ENCODE measurements around the gene AMER2. TPM values are rescaled to one million over a fixed set of nuclear protein-coding genes. Genes with fewer than 3 reads are reported as not detected.

The AMER2 gene
- total and polyA plus RNA-seq, 2 donors = 0.01 to 1.3 TPM

DNA sequence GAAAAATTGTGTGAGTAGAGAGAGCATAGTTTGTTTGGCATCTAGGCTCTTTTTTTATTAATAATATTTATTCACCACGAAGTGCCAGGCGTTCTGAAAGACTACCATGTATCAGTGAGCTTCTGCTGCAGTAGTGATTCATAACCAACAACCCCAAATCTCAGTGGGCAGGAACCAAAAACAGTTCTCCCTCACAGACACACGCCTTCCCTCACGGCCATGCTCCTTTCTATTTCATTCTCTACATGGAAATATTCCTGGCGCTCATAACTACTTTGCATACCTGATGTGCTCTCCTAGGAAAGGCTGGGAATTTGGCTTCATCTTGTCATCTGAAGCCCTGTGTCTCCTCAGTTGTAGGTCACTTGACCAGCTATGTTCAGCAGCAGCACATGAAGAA, 26.6 kb upstream of the AMER2 start:
- 80% methylated on average over 5 of the region's 5 CpGs for WGBS
- H3K36me3 ChIP-seq (ENCODE audit: insufficient read depth) = no peaks in the 10 kb centered on the region
- H3K4me3 ChIP-seq (ENCODE audit: low read depth, low read length) = no peak overlapping the region
- H3K27ac ChIP-seq (ENCODE audit: low read depth) = no peak overlapping the region
- H3K4me1 ChIP-seq (ENCODE audit: insufficient read depth) = no peaks in the 10 kb centered on the region
- DNase-seq (ENCODE audit: extremely low spot score) = no peak

DNA sequence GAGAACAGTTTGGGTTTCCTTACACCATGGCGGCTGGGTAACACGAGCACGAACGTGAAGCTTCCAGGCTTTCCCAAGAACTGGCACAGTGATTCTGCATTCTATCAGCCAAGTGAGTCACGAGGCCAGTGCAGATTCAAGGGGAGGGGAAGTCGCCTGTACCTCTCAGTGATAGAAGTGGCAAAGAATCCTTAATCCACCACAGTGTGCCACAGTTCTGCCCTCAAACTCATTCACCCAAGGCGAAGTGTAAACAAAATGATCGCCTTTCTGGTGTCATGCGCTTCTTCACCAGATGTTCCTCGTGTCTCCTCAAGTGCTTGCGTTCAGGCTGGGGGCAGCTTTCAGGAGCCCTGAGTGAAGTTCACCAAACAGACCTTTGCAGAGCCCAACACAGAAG, 24.9 kb upstream of the AMER2 start:
- 81% methylated on average over 11 of the region's 11 CpGs for whole genome bisulfite sequencing
- no peak overlapping the region for H3K27ac ChIP-seq (ENCODE audit: low read depth)
- no peak for DNase-seq (ENCODE audit: extremely low spot score)
- no peaks in the 10 kb centered on the region for H3K4me1 ChIP-seq (ENCODE audit: insufficient read depth)
- no peaks in the 10 kb centered on the region for H3K36me3 ChIP-seq (ENCODE audit: insufficient read depth)
- no peak overlapping the region for H3K4me3 ChIP-seq (ENCODE audit: low read depth, low read length)

DNA sequence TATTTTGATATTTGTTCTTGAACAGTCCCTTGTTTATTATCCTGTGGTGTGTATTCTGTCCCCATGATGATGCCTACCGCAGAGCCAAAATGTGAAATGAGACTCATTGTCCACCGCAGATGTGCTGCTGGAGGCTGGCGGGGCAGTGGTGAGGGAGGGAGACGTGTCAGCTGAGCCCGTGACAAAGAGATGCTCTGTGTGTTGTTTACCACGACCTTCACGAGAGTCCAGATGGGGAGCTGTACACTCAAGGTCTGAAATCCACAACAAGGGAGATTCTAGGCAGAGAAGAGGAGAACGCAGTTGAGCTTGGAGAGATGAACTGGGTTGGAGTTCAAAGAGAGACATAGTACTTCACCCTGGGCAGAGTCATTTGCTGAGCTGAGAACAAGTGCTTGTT, 20.8 kb upstream of the AMER2 start:
- no peaks in the 10 kb centered on the region for H3K36me3 ChIP-seq (ENCODE audit: insufficient read depth)
- no peak overlapping the region for H3K27ac ChIP-seq (ENCODE audit: low read depth)
- H3K4me3 ChIP-seq (ENCODE audit: low read depth, low read length) = no peak overlapping the region
- H3K4me1 ChIP-seq (ENCODE audit: insufficient read depth) = no peaks in the 10 kb centered on the region
- DNase-seq (ENCODE audit: extremely low spot score) = no peak
- WGBS = 74% methylated on average over 8 of the region's 8 CpGs

DNA sequence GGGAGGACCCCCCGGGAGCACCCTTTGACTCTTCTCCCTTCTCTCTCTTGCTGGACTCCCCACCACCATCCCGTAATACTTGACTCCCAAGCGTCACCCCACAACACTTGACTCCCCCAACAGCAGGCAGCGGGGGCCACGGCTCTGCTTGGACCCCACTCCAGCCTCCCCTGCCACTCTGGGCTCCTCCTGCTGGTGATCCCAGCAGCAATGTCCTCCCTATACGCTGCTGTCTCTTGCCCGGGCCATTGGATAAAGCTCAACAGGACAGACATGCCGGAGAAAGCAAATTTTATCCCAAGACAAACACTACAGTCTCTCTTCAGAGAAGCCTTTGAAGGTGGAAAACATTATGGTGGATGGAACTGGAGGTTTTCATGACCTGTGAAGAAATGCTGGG, 20.4 kb upstream of the AMER2 start:
- no peak for DNase-seq (ENCODE audit: extremely low spot score)
- no peak overlapping the region for H3K4me3 ChIP-seq (ENCODE audit: low read depth, low read length)
- WGBS = 89% methylated on average over 8 of the region's 8 CpGs

DNA sequence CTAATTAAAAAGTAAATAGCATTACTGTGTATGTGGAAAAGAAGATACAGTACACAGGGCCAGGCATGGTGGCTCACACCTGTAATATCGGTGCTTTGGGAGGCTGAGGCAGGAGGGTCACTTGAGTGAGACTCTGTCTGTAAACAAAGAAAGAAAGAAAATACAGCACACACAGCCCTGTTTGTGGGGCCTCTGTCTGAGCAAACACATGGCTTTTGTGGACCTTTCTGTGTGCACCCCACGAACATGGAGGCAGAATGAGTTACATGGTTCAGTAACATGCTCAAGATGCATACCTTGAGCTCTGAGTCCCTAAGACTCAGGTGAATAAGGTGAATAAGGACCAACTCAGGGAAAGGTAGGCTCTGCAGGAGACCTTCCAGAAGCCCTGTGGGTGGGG, 20.0 kb upstream of the AMER2 start:
- WGBS = 83% methylated on average over 2 of the region's 2 CpGs
- Histone ChIP-seq H3K4me3 (ENCODE audit: low read depth, low read length) (no peak overlapping the region), H3K4me1 (ENCODE audit: insufficient read depth) (no peaks in the 10 kb centered on the region), H3K36me3 (ENCODE audit: insufficient read depth) (no peaks in the 10 kb centered on the region), H3K27ac (ENCODE audit: low read depth) (no peak overlapping the region)
- no peak for DNase-seq (ENCODE audit: extremely low spot score)

More for the DNA sequence above, 20.4 kb upstream of the AMER2 start:
- Histone ChIP-seq H3K27ac (ENCODE audit: low read depth) (no peak overlapping the region), H3K4me1 (ENCODE audit: insufficient read depth) (no peaks in the 10 kb centered on the region), H3K36me3 (ENCODE audit: insufficient read depth) (no peaks in the 10 kb centered on the region)

DNA sequence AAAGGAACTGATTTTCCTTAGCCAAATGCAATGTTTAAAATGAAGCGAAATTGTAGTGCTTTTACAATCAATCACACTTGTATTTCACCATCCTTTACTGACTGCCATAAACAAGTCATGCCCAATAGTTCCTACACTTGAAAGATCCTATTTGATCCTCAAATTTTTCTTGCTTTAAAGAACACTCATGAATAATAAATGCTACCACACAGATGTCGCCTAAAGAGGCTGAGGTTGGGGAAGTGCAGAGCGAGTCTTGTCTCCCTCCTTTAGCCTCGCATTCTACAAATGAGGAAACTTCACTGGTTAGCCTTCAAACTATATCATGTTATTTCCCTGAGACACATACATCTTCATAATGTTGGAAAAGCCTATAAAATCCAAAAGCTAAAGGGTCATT, 18.7 kb upstream of the AMER2 start:
- 68% methylated on average over 4 of the region's 4 CpGs for WGBS
- no peaks in the 10 kb centered on the region for H3K4me1 ChIP-seq (ENCODE audit: insufficient read depth)

DNA sequence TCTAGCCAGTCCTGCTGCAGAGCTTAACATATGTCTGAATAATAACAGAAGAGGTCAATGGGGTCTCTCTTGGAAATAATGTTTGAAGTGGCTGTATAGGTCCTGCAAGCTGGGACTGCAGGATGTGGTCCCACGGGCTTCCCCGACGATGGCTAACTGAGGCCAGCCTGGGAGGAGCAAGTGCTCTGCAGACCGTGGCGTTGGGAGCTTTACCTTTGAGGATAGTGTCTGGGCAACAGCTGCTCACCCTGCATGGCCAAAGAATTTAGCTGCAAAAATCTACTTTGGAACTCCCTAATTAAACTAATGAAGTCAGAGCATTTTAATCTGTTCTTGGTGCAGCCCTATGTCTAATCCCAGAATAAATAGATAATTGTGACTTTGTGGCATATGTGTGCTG, 18.2 kb upstream of the AMER2 start:
- H3K4me1 ChIP-seq (ENCODE audit: insufficient read depth) = no peaks in the 10 kb centered on the region
- H3K36me3 ChIP-seq (ENCODE audit: insufficient read depth) = no peaks in the 10 kb centered on the region
- WGBS = 54% methylated on average over 5 of the region's 5 CpGs
- no peak overlapping the region for H3K27ac ChIP-seq (ENCODE audit: low read depth)
- no peak for DNase-seq (ENCODE audit: extremely low spot score)
- H3K4me3 ChIP-seq (ENCODE audit: low read depth, low read length) = no peak overlapping the region

More for the DNA sequence above, 18.7 kb upstream of the AMER2 start:
- DNase-seq (ENCODE audit: extremely low spot score) = no peak
- H3K36me3 ChIP-seq (ENCODE audit: insufficient read depth) = no peaks in the 10 kb centered on the region
- no peak overlapping the region for H3K27ac ChIP-seq (ENCODE audit: low read depth)
- no peak overlapping the region for H3K4me3 ChIP-seq (ENCODE audit: low read depth, low read length)

DNA sequence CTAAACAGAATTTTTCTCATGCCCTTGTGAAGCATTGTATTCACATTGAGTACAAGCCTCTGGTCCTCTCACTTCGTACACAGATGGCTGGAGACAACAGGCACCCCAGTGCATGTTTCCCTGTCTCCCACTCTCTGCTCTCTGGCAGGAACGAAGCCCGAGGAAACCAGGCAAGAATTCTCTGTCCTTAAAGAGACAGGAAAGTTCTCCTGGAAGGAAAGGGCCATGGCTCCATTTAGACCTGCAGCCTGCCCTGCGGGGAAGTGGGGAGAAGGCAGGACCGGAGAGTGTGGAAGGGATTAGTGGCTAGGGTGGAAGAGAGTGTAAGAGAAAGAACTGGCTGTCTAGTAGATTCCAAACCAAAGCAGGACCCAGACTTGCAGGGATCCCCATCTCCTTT, 15.5 kb upstream of the AMER2 start:
- Histone ChIP-seq H3K4me3 (ENCODE audit: low read depth, low read length) (no peak overlapping the region), H3K36me3 (ENCODE audit: insufficient read depth) (no peaks in the 10 kb centered on the region), H3K4me1 (ENCODE audit: insufficient read depth) (no peaks in the 10 kb centered on the region), H3K27ac (ENCODE audit: low read depth) (no peak overlapping the region)
- DNase-seq (ENCODE audit: extremely low spot score) = no peak
- WGBS = 64% methylated on average over 5 of the region's 5 CpGs

DNA sequence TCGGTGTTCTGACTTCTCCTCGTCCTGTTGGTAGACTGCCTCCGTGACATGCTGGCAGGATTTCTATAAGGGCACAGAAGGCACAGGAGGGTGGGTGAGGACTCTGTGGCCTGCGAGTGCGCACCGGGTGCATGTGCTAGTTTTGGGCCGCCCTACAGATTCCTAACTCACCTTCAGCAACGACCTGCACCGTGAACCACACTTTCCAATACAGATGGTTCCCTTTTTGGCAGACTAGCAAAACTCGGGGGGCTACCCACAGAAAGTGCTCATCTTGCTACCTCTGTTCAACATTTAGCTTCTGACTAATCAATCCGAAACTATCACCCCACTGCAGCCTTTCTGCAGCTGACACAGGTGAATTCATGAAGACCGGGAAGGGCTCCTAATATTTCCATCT, 14.1 kb upstream of the AMER2 start:
- no peaks in the 10 kb centered on the region for H3K36me3 ChIP-seq (ENCODE audit: insufficient read depth)
- H3K27ac ChIP-seq (ENCODE audit: low read depth) = no peak overlapping the region
- 81% methylated on average over 12 of the region's 12 CpGs for WGBS
- no peaks in the 10 kb centered on the region for H3K4me1 ChIP-seq (ENCODE audit: insufficient read depth)
- no peak for DNase-seq (ENCODE audit: extremely low spot score)
- H3K4me3 ChIP-seq (ENCODE audit: low read depth, low read length) = no peak overlapping the region

DNA sequence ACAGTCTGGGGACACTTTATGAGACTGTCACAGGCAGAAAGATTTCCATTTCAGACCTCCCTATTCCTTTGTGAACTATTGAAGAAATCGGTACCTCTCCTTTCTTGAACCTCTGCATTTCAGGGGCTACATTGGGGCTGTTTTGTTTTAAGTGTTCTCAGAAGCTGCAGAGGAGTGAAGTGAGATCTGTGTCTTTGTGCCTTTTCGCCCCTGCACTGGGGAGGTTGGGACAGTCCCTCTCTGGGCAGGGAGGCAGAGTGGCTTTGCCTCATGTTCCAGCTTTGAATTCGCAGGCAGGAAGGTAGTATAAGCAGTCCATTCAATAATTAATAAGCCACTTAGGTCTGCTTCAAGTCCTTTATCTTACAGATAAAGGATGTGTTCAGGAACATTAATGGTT, 9.5 kb upstream of the AMER2 start:
- Histone ChIP-seq H3K27ac (ENCODE audit: low read depth) (no peak overlapping the region), H3K36me3 (ENCODE audit: insufficient read depth) (no peaks in the 10 kb centered on the region)
- DNase-seq (ENCODE audit: extremely low spot score) = no peak

DNA sequence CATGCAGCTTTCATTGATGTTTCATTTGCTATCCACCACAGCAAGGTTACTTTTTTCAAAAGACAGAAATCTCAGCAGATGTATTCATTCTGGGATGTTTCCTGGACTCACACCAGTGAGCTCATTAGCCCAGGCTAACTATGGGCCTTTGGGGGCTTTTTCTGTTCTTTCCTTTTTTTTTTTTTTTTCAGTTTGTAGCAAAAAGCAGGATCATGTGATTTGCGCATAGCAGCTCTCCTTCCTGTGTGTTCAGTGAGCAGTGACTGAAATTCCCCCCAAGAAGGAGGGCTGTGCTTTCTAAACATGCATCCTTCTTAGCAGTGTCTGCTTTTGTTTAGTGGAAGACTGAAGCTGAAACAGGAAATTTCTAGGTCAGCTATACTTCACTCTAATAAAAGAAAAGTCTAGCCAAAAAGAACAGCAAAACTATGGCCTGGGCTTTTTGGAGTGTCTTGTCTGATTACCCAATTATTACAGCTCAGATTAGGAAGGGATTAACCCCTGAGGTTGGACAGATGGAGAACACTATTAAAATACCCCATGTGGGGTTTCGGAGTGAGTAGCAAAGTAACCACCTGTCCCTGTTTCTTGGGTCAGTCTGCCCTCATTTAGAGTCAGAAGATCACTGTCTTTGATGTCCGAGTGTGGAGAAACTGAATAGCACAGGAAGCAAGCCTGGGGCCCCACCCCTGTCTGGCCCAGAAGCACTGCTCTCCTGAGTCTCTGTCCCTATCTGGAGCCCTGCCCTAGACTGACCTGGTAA, 8.9 kb upstream of the AMER2 start:
- 38% methylated on average over 3 of the region's 3 CpGs for WGBS
- Histone ChIP-seq H3K27ac (ENCODE audit: low read depth) (no peak overlapping the region), H3K4me3 (ENCODE audit: low read depth, low read length) (no peak overlapping the region), H3K36me3 (ENCODE audit: insufficient read depth) (no peaks in the 10 kb centered on the region), H3K4me1 (ENCODE audit: insufficient read depth) (no peaks in the 10 kb centered on the region)
- no peak for DNase-seq (ENCODE audit: extremely low spot score)

More for the DNA sequence above, 9.5 kb upstream of the AMER2 start:
- WGBS = 78% methylated on average over 3 of the region's 3 CpGs
- Histone ChIP-seq H3K4me3 (ENCODE audit: low read depth, low read length) (no peak overlapping the region), H3K4me1 (ENCODE audit: insufficient read depth) (no peaks in the 10 kb centered on the region)

DNA sequence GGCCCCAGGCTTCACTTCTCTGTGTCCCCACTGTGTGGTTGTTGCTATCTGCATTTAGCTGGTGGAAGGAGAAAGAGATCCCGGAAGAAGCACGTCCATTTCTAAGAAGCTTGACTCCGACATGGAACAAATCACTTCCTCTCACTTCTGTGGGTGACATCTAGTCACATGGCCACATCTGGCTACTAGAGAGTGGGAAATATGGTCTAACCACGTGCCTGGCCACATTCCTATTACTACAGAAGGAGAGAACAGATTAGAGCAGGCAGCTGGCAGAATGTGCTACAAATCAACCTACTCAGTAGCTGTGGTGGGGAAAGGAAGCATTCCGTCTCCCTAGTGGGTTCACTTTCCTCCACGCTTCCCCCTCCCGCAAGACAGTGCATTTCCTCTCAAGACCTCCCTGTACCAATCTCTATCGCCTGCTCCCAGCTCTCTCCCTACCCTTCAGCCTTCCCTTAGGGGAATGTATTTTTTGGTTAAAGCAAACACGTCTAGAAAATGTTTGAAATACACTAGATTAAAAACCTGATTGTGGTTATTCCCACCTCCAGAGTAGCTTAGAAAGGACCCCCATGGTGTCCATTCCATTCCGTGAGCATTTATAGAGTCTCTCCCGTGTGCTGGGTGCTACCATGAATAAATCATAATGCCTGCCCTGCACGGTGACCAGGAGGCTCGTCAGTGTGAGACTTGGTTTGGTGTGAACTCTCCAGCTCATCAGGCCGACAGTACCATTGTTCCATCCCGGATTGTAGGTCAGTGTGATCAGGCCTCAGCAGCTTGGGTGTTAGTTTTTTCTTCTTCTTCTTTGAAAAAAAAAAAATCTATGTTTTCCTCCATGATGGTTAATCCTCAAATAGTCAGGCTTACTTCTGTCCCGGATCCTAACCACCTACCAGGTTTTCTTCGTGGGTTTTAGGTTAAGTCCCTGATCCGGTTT, 8.0 kb upstream of the AMER2 start:
- Histone ChIP-seq H3K4me1 (ENCODE audit: insufficient read depth) (no peaks in the 10 kb centered on the region), H3K4me3 (ENCODE audit: low read depth, low read length) (no peak overlapping the region), H3K36me3 (ENCODE audit: insufficient read depth) (no peaks in the 10 kb centered on the region), H3K27ac (ENCODE audit: low read depth) (no peak overlapping the region)
- DNase-seq (ENCODE audit: extremely low spot score) = no peak
- 59% methylated on average over 18 of the region's 18 CpGs for WGBS

DNA sequence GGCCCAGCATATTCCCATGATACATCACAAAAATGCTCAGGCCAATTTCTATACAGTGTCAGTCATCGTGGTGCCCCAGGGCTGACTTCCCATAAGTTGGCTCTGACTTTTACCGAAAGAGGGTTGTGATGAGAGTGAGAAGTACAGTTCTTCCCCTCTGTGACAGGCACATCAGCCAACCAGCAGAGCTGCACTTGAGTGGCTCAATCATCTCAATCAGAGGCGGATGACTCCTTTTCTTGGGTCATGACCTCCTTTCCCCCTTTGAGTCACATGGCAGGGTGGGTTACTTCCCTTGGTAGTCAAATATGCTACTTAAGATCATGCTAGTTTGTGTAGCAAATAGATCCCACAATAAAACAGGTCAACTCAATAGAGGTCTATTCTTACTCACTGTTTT, 6.9 kb upstream of the AMER2 start:
- 92% methylated on average over 3 of the region's 3 CpGs for WGBS
- DNase-seq (ENCODE audit: extremely low spot score) = no peak
- Histone ChIP-seq H3K27ac (ENCODE audit: low read depth) (no peak overlapping the region), H3K36me3 (ENCODE audit: insufficient read depth) (no peaks in the 10 kb centered on the region), H3K4me3 (ENCODE audit: low read depth, low read length) (no peak overlapping the region), H3K4me1 (ENCODE audit: insufficient read depth) (no peaks in the 10 kb centered on the region)

DNA sequence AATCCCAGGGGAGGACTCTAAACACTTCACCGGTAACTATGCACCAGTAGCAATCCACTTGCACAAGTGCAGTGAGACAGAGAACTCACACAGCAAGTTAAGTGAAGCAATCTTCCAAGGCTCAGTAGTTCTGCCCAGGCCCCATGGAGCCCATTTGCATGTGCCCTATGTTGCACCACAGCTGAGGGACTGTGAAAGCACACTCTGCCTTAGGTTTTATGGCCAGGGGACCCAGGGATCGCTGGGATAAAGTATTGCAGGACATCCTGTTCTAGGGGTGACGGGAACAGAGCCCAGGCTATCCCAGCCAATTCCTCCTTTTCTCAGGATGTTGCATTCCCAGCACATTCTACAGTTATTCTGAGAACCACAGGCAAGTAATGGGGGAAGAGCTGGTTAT, 6.0 kb upstream of the AMER2 start:
- 72% methylated on average over 3 of the region's 3 CpGs for WGBS

More for the DNA sequence above, 6.0 kb upstream of the AMER2 start:
- no peaks in the 10 kb centered on the region for H3K4me1 ChIP-seq (ENCODE audit: insufficient read depth)
- no peaks in the 10 kb centered on the region for H3K36me3 ChIP-seq (ENCODE audit: insufficient read depth)
- H3K27ac ChIP-seq (ENCODE audit: low read depth) = no peak overlapping the region
- no peak overlapping the region for H3K4me3 ChIP-seq (ENCODE audit: low read depth, low read length)
- no peak for DNase-seq (ENCODE audit: extremely low spot score)

Data from urinary bladder (tissue), 4 donors.